Caco-2 (cell line): ENCODE data around the gene SGPP2. TPM values are rescaled to one million over a fixed set of nuclear protein-coding genes. Genes with fewer than 3 reads are reported as not detected.
"Not testable (repeated sequence)": the region's sequence is repeated elsewhere in the genome, so short reads cannot be mapped to it uniquely, and the experiment has no call there.

Source experiments
- BruUV-seq: library from RNA; stranded (reverse); fragments of 400-500 nt; replicated peaks from 2 replicates; lab custom pipeline; 2021; lab: Mats Ljungman, UMichigan
- CTCF ChIA-PET: fragments of 300-600 bp; sonication (Branson Sonifier 250); formaldehyde crosslinking; loops from one replicate; lab custom pipeline; 2022; ENCODE audit warnings: antibody characterized with exemption; lab: Charles Lee
- POLR2A ChIA-PET: fragments of 300-600 bp; sonication (Branson Sonifier 250); formaldehyde crosslinking; loops from one replicate; lab custom pipeline; 2022; ENCODE audit warnings: antibody characterized with exemption; lab: Charles Lee
- DNase-seq, 2 experiments: peaks; one replicate each; pipeline versions ENCODE4 v3.0.0 to v3.0.0-alpha.2; 2020 to 2022
- H3K27me3 ChIP-seq: replicated peaks from 2 replicates; pipeline ENCODE4 v1.6.0; 2011; ENCODE audit warnings: low read length; ENCODE audit not compliant: control insufficient read depth, insufficient read depth
- H3K36me3 ChIP-seq: 2 replicates; pipeline ENCODE4 v1.5.1; 2011; ENCODE audit warnings: low read length; ENCODE audit not compliant: control insufficient read depth, insufficient read depth
- H3K4me1 ChIP-seq: fragments of 250-450 bp; sonication (Bioruptor Pico); 2 replicates; pipeline ENCODE4 v1.5.1; 2020; ENCODE audit warnings: mild to moderate bottlenecking
- H3K4me3 ChIP-seq: 2 replicates; pipeline ENCODE4 v1.5.1; 2011; ENCODE audit warnings: low read depth, mild to moderate bottlenecking, control low read depth, low read length
- H3K9me3 ChIP-seq: fragments of 250-450 bp; sonication (Bioruptor Pico); 2 replicates; pipeline ENCODE4 v1.5.1; 2020; ENCODE audit warnings: mild to moderate bottlenecking, moderate library complexity
- H3K27ac Mint-ChIP-seq: one replicate; pipeline ENCODE4 v1.8.0; 2022; ENCODE audit warnings: mixed read lengths; ENCODE audit not compliant: unreplicated experiment
- H3K27me3 Mint-ChIP-seq: one replicate; pipeline ENCODE4 v1.8.0; 2022; ENCODE audit warnings: mixed read lengths; ENCODE audit not compliant: insufficient read depth, unreplicated experiment
- H3K36me3 Mint-ChIP-seq: one replicate; pipeline ENCODE4 v1.8.0; 2022; ENCODE audit warnings: mild to moderate bottlenecking, mixed read lengths; ENCODE audit not compliant: insufficient read depth, unreplicated experiment
- H3K4me1 Mint-ChIP-seq: one replicate; pipeline ENCODE4 v1.8.0; 2022; ENCODE audit warnings: low read depth, mixed read lengths; ENCODE audit not compliant: unreplicated experiment
- H3K4me3 Mint-ChIP-seq: one replicate; pipeline ENCODE4 v1.8.0; 2022; ENCODE audit warnings: mild to moderate bottlenecking, moderate library complexity, mixed read lengths; ENCODE audit not compliant: unreplicated experiment
- H3K9me3 Mint-ChIP-seq: one replicate; pipeline ENCODE4 v1.8.0; 2022; ENCODE audit warnings: mixed read lengths; ENCODE audit not compliant: unreplicated experiment
- intact Hi-C: fragments of 100-400 bp; cut with micrococcal nuclease; formaldehyde crosslinking; loops from one replicate; pipeline ENCODE4 v1.10.0; 2022; ENCODE audit not compliant: unreplicated experiment
- total RNA-seq: library from RNA; stranded (reverse); gene quantifications from 2 replicates; pipeline ENCODE4 v1.2.3, GENCODE V29; 2022
- TF ChIP-seq, protein P1 (sequence below), 2 experiments: fragments of 200-600 bp in 1 of 2; IDR thresholded peaks; 1 replicate in 1 of 2; 2 replicates in 1 of 2; pipeline versions ENCODE4 v1.5.1 to v1.8.0; 2011 to 2022; ENCODE audit warnings: antibody characterized with exemption in 1 of 2, control low read depth in 1 of 2, inconsistent platforms in 1 of 2, low read depth in 1 of 2, low read length in 1 of 2, mild to moderate bottlenecking in 1 of 2, moderate library complexity in 1 of 2; ENCODE audit not compliant: insufficient read depth in 1 of 2, severe bottlenecking in 1 of 2, unreplicated experiment in 1 of 2

Gene SGPP2
- total RNA-seq, 1 experiment from 2014 or later, result not detected

DNA sequence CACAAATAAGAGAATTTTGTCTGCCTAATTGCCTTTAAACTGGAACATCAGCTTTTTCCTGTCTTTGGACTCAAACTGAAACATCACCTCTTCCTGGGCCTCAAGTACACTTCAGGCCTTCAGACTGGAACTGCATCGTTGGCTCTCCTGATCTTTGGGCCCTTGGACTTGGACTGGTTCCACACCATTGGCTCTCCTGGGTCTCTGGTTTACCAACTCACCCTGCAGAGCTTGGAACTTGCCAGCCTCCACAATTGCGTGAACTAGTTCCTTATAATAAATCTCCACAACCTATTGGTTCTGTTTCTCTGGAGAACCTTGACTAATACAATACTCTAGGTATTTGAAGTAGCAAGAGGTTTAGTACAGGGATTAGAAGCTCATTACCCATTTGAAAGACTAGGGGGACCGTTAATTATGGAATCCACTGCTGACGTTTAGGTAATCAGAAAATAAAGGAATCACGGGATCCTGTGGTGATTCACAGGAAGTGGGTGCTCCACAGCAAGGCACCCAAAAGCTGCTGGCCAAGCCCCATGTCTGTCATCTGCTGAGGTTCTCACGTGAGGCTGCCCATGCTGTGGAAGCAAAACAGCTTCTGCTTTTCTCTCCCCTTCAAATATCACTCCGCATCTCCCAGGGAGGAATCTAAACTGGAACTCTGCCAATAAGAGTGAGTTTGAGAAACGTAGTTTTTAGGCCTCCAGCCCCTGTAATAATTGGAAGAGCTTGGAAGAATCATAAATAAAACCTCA lies 20.0 kb upstream of the SGPP2 start:
- TF ChIP-seq, protein P1, sequence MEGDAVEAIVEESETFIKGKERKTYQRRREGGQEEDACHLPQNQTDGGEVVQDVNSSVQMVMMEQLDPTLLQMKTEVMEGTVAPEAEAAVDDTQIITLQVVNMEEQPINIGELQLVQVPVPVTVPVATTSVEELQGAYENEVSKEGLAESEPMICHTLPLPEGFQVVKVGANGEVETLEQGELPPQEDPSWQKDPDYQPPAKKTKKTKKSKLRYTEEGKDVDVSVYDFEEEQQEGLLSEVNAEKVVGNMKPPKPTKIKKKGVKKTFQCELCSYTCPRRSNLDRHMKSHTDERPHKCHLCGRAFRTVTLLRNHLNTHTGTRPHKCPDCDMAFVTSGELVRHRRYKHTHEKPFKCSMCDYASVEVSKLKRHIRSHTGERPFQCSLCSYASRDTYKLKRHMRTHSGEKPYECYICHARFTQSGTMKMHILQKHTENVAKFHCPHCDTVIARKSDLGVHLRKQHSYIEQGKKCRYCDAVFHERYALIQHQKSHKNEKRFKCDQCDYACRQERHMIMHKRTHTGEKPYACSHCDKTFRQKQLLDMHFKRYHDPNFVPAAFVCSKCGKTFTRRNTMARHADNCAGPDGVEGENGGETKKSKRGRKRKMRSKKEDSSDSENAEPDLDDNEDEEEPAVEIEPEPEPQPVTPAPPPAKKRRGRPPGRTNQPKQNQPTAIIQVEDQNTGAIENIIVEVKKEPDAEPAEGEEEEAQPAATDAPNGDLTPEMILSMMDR (IDR thresholded peaks at IDR 0.05; ENCODE audit: insufficient read depth in 1 of 2, low read depth in 1 of 2, low read length in 1 of 2, severe bottlenecking in 1 of 2, unreplicated experiment in 1 of 2), result no peak
- H3K9me3 Mint-ChIP-seq, result no peaks in the 10 kb centered on the region
- intact Hi-C loops, result no loop called here
- H3K36me3 Mint-ChIP-seq, result no peaks in the 10 kb centered on the region
- Histone ChIP-seq H3K4me1 (no peaks in the 10 kb centered on the region), H3K27me3 (no peaks in the 10 kb centered on the region), H3K4me3 (no peak overlapping the region), H3K9me3 (no peaks in the 10 kb centered on the region), H3K36me3 (no peaks in the 10 kb centered on the region)
- no TSS peak for BruUV-seq
- peaks cover 7% of the 10 kb centered on the region for H3K27me3 Mint-ChIP-seq
- DNase-seq, result no peak
- H3K4me1 Mint-ChIP-seq, result no peaks in the 10 kb centered on the region
- no peak overlapping the region for H3K4me3 Mint-ChIP-seq
- H3K27ac Mint-ChIP-seq, result no peak overlapping the region
- POLR2A ChIA-PET, result interaction anchor here (0.5 kb wide), 1 partner anchor 195 kb away, joined by 8 read pairs; no protein-coding TSS in a partner anchor
- CTCF ChIA-PET, result interaction anchor here (1.5 kb wide), 1 partner anchor 13 kb away, joined by 4 read pairs; no protein-coding TSS in a partner anchor

DNA sequence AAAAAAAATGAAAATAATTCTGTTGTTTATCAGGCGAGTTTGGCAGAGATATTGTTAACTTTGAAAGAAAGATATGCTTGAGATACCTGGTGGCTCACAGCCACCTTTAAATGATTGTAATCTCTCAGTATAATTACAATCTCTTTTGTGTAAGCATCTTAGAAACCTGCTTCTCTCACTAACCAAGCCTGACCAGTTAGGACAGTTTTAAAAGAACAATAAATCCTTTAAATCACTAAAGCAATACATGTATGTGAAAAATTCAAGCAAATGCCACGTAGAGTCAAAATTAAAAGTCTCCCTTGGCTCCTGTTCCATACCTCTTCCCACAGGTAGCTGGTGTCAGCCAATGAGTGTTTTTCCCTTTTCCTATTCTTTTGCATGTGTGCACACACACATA lies 15.7 kb upstream of the SGPP2 start:
- TF ChIP-seq, protein P1 (IDR thresholded peaks at IDR 0.05; ENCODE audit: insufficient read depth in 1 of 2, low read depth in 1 of 2, low read length in 1 of 2, severe bottlenecking in 1 of 2, unreplicated experiment in 1 of 2), result no peak
- Mint-ChIP-seq H3K36me3 (no peaks in the 10 kb centered on the region), H3K27me3 (peaks cover 4% of the 10 kb centered on the region), H3K4me1 (no peaks in the 10 kb centered on the region), H3K9me3 (peaks cover 11% of the 10 kb centered on the region), H3K4me3 (no peak overlapping the region), H3K27ac (no peak overlapping the region)
- BruUV-seq, result no TSS peak
- no peaks in the 10 kb centered on the region for H3K36me3 ChIP-seq
- H3K27me3 ChIP-seq, result no peaks in the 10 kb centered on the region
- intact Hi-C loops, result no loop called here
- DNase-seq, result no peak
- H3K4me1 ChIP-seq, result no peaks in the 10 kb centered on the region
- no peak overlapping the region for H3K4me3 ChIP-seq
- CTCF ChIA-PET, result no interaction called here
- POLR2A ChIA-PET, result no interaction called here
- peaks cover 4% of the 10 kb centered on the region; the same call in 1 of the 2 replicates for H3K9me3 ChIP-seq

DNA sequence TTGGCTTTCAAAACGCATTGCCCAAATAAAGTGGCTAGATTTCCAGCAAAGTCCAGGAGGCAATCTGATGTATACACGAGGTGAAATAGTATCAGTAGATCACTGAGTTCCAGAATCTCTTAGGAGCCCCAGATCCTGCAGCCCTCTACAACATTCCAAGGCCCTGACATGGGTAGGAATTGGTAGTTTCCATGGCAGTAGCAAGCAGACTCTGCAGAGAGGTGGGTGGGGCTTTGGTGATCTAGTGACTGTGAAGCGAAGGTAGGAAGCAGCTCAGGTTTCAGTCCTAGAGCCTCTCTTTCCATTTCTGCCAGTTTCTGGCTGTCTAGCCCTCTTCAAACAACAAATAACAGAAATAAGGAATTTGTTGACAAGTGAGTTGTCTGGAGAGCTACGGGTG lies 13.8 kb upstream of the SGPP2 start:
- Mint-ChIP-seq H3K27me3 (peaks cover 4% of the 10 kb centered on the region), H3K9me3 (peaks cover 15% of the 10 kb centered on the region), H3K36me3 (no peaks in the 10 kb centered on the region), H3K4me1 (no peaks in the 10 kb centered on the region), H3K4me3 (no peak overlapping the region), H3K27ac (no peak overlapping the region)
- DNase-seq, result no peak
- TF ChIP-seq, protein P1 (IDR thresholded peaks at IDR 0.05; ENCODE audit: insufficient read depth in 1 of 2, low read depth in 1 of 2, low read length in 1 of 2, severe bottlenecking in 1 of 2, unreplicated experiment in 1 of 2), result no peak
- H3K9me3 ChIP-seq, result peaks cover 18% of the 10 kb centered on the region
- ChIA-PET POLR2A (no interaction called here), CTCF (no interaction called here)
- H3K4me1 ChIP-seq, result no peaks in the 10 kb centered on the region
- no peaks in the 10 kb centered on the region for H3K36me3 ChIP-seq
- intact Hi-C loops, result no loop called here
- H3K4me3 ChIP-seq, result no peak overlapping the region
- no TSS peak for BruUV-seq
- no peaks in the 10 kb centered on the region for H3K27me3 ChIP-seq

DNA sequence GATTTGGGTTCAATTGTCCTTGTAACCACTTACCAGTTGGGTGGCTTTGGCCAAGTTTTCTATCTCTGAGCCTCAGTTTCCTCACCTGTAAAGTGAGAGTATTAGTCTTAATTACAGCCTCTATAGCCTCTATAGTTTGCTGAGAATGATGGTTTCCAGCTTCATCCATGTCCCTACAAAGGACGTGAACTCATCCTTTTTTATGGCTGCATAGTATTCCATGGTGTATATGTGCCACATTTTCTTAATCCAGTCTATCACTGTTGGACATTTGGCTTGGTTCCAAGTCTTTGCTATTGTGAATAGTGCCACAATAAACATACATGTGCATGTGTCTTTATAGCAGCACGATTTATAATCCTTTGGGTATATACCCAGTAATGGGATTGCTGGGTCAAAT lies 12.0 kb upstream of the SGPP2 start:
- H3K4me1 ChIP-seq, H3K27me3 Mint-ChIP-seq, DNase-seq, H3K4me3 Mint-ChIP-seq, POLR2A ChIA-PET, H3K27me3 ChIP-seq, H3K27ac Mint-ChIP-seq, H3K36me3 Mint-ChIP-seq, H3K4me3 ChIP-seq, intact Hi-C loops, H3K36me3 ChIP-seq, BruUV-seq, CTCF ChIA-PET, H3K4me1 Mint-ChIP-seq: not testable (repeated sequence)
- peaks cover 15% of the 10 kb centered on the region for H3K9me3 Mint-ChIP-seq
- peaks cover 20% of the 10 kb centered on the region for H3K9me3 ChIP-seq
